Smooth muscle cell (in vitro differentiated cells): ENCODE measurements around the gene CHD9. TPM values are rescaled to one million over a fixed set of nuclear protein-coding genes. Genes with fewer than 3 reads are reported as not detected.
A peak's percentile ranks its signal among the peaks of the same experiment; 100 is the strongest.

ENCODE experiments used
- DNase-seq: peaks from one replicate; lab custom pipeline; 2025; ENCODE audit not compliant: unreplicated experiment; lab: John Stamatoyannopoulos, UW
- H2AFZ ChIP-seq: fragments of 200-600 bp; sonication (generic); 2 replicates; pipeline ENCODE4 v1.6.0; 2016; ENCODE audit warnings: antibody characterized with exemption, low read depth, mild to moderate bottlenecking
- H3F3A ChIP-seq: fragments of 200-600 bp; sonication (generic); 2 replicates; pipeline ENCODE4 v1.6.0; 2017; ENCODE audit warnings: antibody characterized with exemption, low read depth
- H3K27ac ChIP-seq: fragments of 200-600 bp; sonication (generic); 2 replicates; pipeline ENCODE4 v1.5.1; 2016; ENCODE audit warnings: low read depth, mild to moderate bottlenecking
- H3K27me3 ChIP-seq: fragments of 200-600 bp; sonication (generic); 2 replicates; pipeline ENCODE4 v1.6.1; 2016; ENCODE audit warnings: low read depth, mild to moderate bottlenecking
- H3K36me3 ChIP-seq: fragments of 200-600 bp; sonication (generic); 2 replicates; pipeline ENCODE4 v1.5.1; 2016; ENCODE audit warnings: low read depth
- H3K4me1 ChIP-seq: fragments of 200-600 bp; sonication (generic); 2 replicates; pipeline ENCODE4 v1.5.1; 2016; ENCODE audit warnings: low read depth
- H3K4me2 ChIP-seq: fragments of 200-600 bp; sonication (generic); 2 replicates; pipeline ENCODE4 v1.6.0; 2016; ENCODE audit warnings: mild to moderate bottlenecking
- H3K4me3 ChIP-seq: fragments of 200-600 bp; sonication (generic); 2 replicates; pipeline ENCODE4 v1.5.1; 2016; ENCODE audit warnings: mild to moderate bottlenecking
- H3K79me2 ChIP-seq: fragments of 200-600 bp; sonication (generic); 2 replicates; pipeline ENCODE4 v1.6.0; 2016; ENCODE audit warnings: low read depth, mild to moderate bottlenecking
- H3K9ac ChIP-seq: fragments of 200-600 bp; sonication (generic); 2 replicates; pipeline ENCODE4 v1.6.0; 2016; ENCODE audit warnings: low read depth
- H3K9me3 ChIP-seq: fragments of 200-600 bp; sonication (generic); replicated peaks from 2 replicates; pipeline ENCODE4 v1.5.1; 2016; ENCODE audit warnings: low read depth
- H4K20me1 ChIP-seq: fragments of 200-600 bp; sonication (generic); 2 replicates; pipeline ENCODE4 v1.6.0; 2016; ENCODE audit warnings: low read depth
- WGBS: methylation state at CpG from one replicate; pipeline ENCODE4 v1.1.7; 2016; ENCODE audit warnings: low lambda C conversion rate; 5-methylcytosine and 5-hydroxymethylcytosine counted together
- polyA plus RNA-seq: library from polyadenylated mRNA; unstranded; fragments of >200 nt; fragmentation: Nextera tagmentation; extraction: Ambion mirVana; gene quantifications from 2 replicates; pipeline ENCODE4 v1.2.1, GENCODE V29; 2016
- total RNA-seq: library from RNA; depleted of rRNA; stranded (reverse); fragments of >200 nt; gene quantifications from 2 replicates; pipeline ENCODE4 v1.2.3, GENCODE V29; 2014
- TF ChIP-seq, protein P1 (sequence below): fragments of 200-600 bp; sonication (generic); IDR thresholded peaks from 2 replicates; pipeline ENCODE4 v1.5.1; 2017; ENCODE audit warnings: borderline replicate concordance, mild to moderate bottlenecking, antibody characterized with exemption; ENCODE audit not compliant: insufficient read depth, poor library complexity, severe bottlenecking

CHD9 gene
- total and polyA plus RNA-seq, 2 experiments from 2014 or later, result 43.7 to 117 TPM

DNA sequence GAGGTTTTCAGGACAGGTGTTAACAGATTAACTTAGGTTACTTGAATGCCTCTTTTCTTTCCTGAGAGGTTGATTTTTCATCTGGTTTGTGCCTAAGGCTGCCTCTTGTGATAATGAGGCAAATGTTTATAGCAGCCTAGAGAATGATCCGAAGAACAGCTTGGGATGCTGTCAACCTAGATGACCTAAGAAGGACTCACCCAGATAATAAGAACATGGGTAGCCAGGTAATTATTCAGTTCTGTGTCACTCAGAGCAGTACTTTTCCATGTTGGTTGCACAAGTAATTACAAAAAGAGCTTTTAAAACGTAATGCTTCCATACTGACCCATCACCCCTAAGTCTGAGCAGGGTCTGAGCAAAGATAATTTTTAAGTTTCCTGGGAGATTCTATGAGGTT is 60.3 kb downstream of the CHD9 start:
- WGBS, result 77% methylated on average over 2 of the region's 2 CpGs
- no peak overlapping the region for H2AFZ ChIP-seq

DNA sequence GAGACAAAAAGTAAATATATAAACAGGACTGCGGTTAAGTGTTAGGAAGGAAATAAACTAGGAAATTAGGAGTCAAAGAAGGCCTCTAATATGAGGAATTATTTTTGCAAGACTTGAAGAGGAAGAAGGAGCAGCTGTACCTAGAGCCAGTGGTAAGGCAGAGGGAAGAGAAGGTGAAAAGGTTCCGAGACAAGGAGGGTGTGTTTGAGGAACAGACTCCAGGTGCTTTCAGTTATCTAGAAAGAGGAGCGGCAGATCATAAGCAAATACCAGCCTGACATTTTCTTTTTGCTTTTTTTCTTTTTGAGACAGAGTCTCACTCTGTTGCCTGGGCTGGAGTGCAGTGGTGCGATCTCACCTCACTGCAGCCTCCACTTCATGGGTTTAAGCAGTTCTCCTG is 61.0 kb downstream of the CHD9 start:
- TF ChIP-seq, protein P1, sequence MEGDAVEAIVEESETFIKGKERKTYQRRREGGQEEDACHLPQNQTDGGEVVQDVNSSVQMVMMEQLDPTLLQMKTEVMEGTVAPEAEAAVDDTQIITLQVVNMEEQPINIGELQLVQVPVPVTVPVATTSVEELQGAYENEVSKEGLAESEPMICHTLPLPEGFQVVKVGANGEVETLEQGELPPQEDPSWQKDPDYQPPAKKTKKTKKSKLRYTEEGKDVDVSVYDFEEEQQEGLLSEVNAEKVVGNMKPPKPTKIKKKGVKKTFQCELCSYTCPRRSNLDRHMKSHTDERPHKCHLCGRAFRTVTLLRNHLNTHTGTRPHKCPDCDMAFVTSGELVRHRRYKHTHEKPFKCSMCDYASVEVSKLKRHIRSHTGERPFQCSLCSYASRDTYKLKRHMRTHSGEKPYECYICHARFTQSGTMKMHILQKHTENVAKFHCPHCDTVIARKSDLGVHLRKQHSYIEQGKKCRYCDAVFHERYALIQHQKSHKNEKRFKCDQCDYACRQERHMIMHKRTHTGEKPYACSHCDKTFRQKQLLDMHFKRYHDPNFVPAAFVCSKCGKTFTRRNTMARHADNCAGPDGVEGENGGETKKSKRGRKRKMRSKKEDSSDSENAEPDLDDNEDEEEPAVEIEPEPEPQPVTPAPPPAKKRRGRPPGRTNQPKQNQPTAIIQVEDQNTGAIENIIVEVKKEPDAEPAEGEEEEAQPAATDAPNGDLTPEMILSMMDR, result no peak
- Histone ChIP-seq H3K27me3 (no peaks in the 10 kb centered on the region), H2AFZ (no peak overlapping the region), H3K4me1 (peaks cover 5% of the 10 kb centered on the region), H3K9ac (no peak overlapping the region), H4K20me1 (no peaks in the 10 kb centered on the region), H3K4me3 (no peak overlapping the region), H3K9me3 (no peaks in the 10 kb centered on the region), H3K27ac (no peak overlapping the region), H3K79me2 (peaks cover 25% of the 10 kb centered on the region), H3K36me3 (no peaks in the 10 kb centered on the region), H3K4me2 (no peak overlapping the region), H3F3A (peaks cover 4% of the 10 kb centered on the region)
- WGBS, result 95% methylated on average over 4 of the region's 4 CpGs
- no peak for DNase-seq

More for the DNA sequence above, 60.3 kb downstream of the CHD9 start:
- H3K4me2 ChIP-seq, result no peak overlapping the region
- H3K36me3 ChIP-seq, result no peaks in the 10 kb centered on the region
- H3K4me3 ChIP-seq, result no peak overlapping the region
- H3K27ac ChIP-seq, result no peak overlapping the region
- H3K9me3 ChIP-seq, result no peaks in the 10 kb centered on the region
- H3K4me1 ChIP-seq, result peaks cover 7% of the 10 kb centered on the region
- TF ChIP-seq, protein P1, result no peak
- H3K9ac ChIP-seq, result no peak overlapping the region
- DNase-seq, result no peak
- H3K79me2 ChIP-seq, result peaks cover 26% of the 10 kb centered on the region
- no peaks in the 10 kb centered on the region for H3K27me3 ChIP-seq
- no peaks in the 10 kb centered on the region for H3F3A ChIP-seq
- no peaks in the 10 kb centered on the region for H4K20me1 ChIP-seq

- no peak for DNase-seq
- Histone ChIP-seq H2AFZ (no peak overlapping the region), H3K27ac (peak overlapping the region; percentile 67)
These were observed 66.3 kb downstream of the CHD9 start for GRCh38 chr16:53121043-53121620.

GRCh38 chr16:53121661-53122060 is 66.9 kb downstream of the CHD9 start:
- Histone ChIP-seq H3K27me3 (no peaks in the 10 kb centered on the region), H3K9me3 (no peaks in the 10 kb centered on the region), H3K79me2 (peaks cover 36% of the 10 kb centered on the region), H3K36me3 (no peaks in the 10 kb centered on the region), H3K9ac (no peak overlapping the region), H3K4me1 (no peaks in the 10 kb centered on the region), H4K20me1 (no peaks in the 10 kb centered on the region), H3K4me3 (no peak overlapping the region), H2AFZ (no peak overlapping the region), H3K27ac (peak overlapping the region; percentile 67), H3K4me2 (peak overlapping the region; percentile 21), H3F3A (peaks cover 25% of the 10 kb centered on the region)
- 32% methylated on average over 1 of the region's 1 CpG for WGBS
- no peak for DNase-seq
- TF ChIP-seq, protein P1, result no peak

More at GRCh38 chr16:53121043-53121620, 66.3 kb downstream of the CHD9 start:
- no peaks in the 10 kb centered on the region for H3K36me3 ChIP-seq
- peaks cover 33% of the 10 kb centered on the region for H3K79me2 ChIP-seq
- no peaks in the 10 kb centered on the region for H4K20me1 ChIP-seq
- H3K27me3 ChIP-seq, result no peaks in the 10 kb centered on the region
- H3K9me3 ChIP-seq, result no peaks in the 10 kb centered on the region
- 14% methylated on average over 2 of the region's 2 CpGs for WGBS
- no peak overlapping the region for H3K4me2 ChIP-seq
- peaks cover 25% of the 10 kb centered on the region for H3F3A ChIP-seq
- H3K9ac ChIP-seq, result no peak overlapping the region
- no peaks in the 10 kb centered on the region for H3K4me1 ChIP-seq
- H3K4me3 ChIP-seq, result no peak overlapping the region
- TF ChIP-seq, protein P1, result no peak
